Upper lobe of left lung (tissue), 4 donors: ENCODE data around the gene LOC128125822.

Experiments
- CTCF ChIP-seq, 6 experiments: fragments of 450-650 bp in 4 of 6; fragments of 200-600 bp in 2 of 6; sonication (generic) in 2 of 6; IDR thresholded peaks; one replicate each; pipeline ENCODE4 v1.5.1; 2016 to 2019; ENCODE audit warnings: antibody characterized with exemption in 6 of 6
- POLR2A ChIP-seq, 4 donors: fragments of 450-650 bp; IDR thresholded peaks; one replicate each; pipeline ENCODE4 v1.5.1; 2016 to 2017; ENCODE audit warnings: antibody characterized with exemption in 4 of 4, mild to moderate bottlenecking in 2 of 4
- POLR2AphosphoS5 ChIP-seq, 2 donors: sonication (generic); formaldehyde crosslinking; IDR thresholded peaks; one replicate each; pipeline ENCODE4 v1.5.1; 2017; ENCODE audit warnings: antibody characterized with exemption in 2 of 2

GRCh38 chr6:63576985-63577712 is 4.9 kb downstream of the LOC128125822 start:
- no peak for TF ChIP-seq CTCF (IDR thresholded peaks at IDR 0.05)
- TF ChIP-seq POLR2A (IDR thresholded peaks at IDR 0.05): no peak
- TF ChIP-seq POLR2AphosphoS5 (IDR thresholded peaks at IDR 0.05): no peak
